GM23338 (cell line): ENCODE measurements around the gene SLC25A25. TPM values are rescaled to one million over a fixed set of nuclear protein-coding genes. Genes with fewer than 3 reads are reported as not detected.
"Not testable (repeated sequence)": the region's sequence is repeated elsewhere in the genome, so short reads cannot be mapped to it uniquely, and the experiment has no call there.

Experiments used
- ATAC-seq: fragments of 200-7000 bp; cut with Tn5 transposase; 3 replicates; pipeline ENCODE4 v1.9.1; 2020
- DNase-seq: peaks from one replicate; pipeline ENCODE4 v3.0.0-alpha.2; 2015; ENCODE audit warnings: low spot score
- H2AFZ ChIP-seq: fragments of 200-600 bp; sonication (generic); 2 replicates; pipeline ENCODE4 v1.8.0; 2016; ENCODE audit warnings: antibody characterized with exemption, mild to moderate bottlenecking, moderate library complexity
- H3F3A ChIP-seq: fragments of 200-600 bp; sonication (generic); replicated peaks from 2 replicates; pipeline ENCODE4 v1.8.0; 2017; ENCODE audit warnings: antibody characterized with exemption, mixed run types, low read depth
- H3K27ac ChIP-seq: fragments of 200-600 bp; sonication (generic); 2 replicates; pipeline ENCODE4 v1.6.1; 2016; ENCODE audit warnings: low read depth
- H3K27me3 ChIP-seq: fragments of 200-600 bp; sonication (generic); 2 replicates; pipeline ENCODE4 v1.8.0; 2016; ENCODE audit warnings: mild to moderate bottlenecking, mixed run types, moderate library complexity; ENCODE audit not compliant: insufficient read depth
- H3K36me3 ChIP-seq: fragments of 200-600 bp; sonication (generic); 2 replicates; pipeline ENCODE4 v1.8.0; 2016; ENCODE audit warnings: mild to moderate bottlenecking; ENCODE audit not compliant: insufficient read depth
- H3K4me1 ChIP-seq: fragments of 200-600 bp; sonication (generic); 2 replicates; pipeline ENCODE4 v1.8.0; 2016; ENCODE audit warnings: mild to moderate bottlenecking, moderate library complexity; ENCODE audit not compliant: insufficient read depth
- H3K4me2 ChIP-seq: fragments of 200-600 bp; sonication (generic); 2 replicates; pipeline ENCODE4 v1.7.1; 2017; ENCODE audit warnings: mixed run types
- H3K4me3 ChIP-seq: fragments of 200-600 bp; sonication (generic); 2 replicates; pipeline ENCODE4 v1.6.1; 2016; ENCODE audit warnings: mixed run types
- H3K79me2 ChIP-seq: fragments of 200-600 bp; sonication (generic); replicated peaks from 2 replicates; pipeline ENCODE4 v1.8.0; 2017; ENCODE audit warnings: mild to moderate bottlenecking; ENCODE audit not compliant: insufficient read depth
- H3K9me2 ChIP-seq: fragments of 200-600 bp; sonication (generic); 2 replicates; pipeline ENCODE4 v1.8.0; 2017; ENCODE audit not compliant: insufficient read depth
- H4K20me1 ChIP-seq: fragments of 200-600 bp; sonication (generic); replicated peaks from 2 replicates; pipeline ENCODE4 v1.8.0; 2017; ENCODE audit warnings: mild to moderate bottlenecking; ENCODE audit not compliant: insufficient read depth
- H3K27ac Mint-ChIP-seq: 2 replicates; pipeline ENCODE4 v1.8.0; 2020; ENCODE audit warnings: inconsistent platforms, mild to moderate bottlenecking, moderate library complexity, mixed read lengths
- H3K27me3 Mint-ChIP-seq: 3 replicates; pipeline ENCODE4 v1.8.0; 2022; ENCODE audit warnings: low read depth, mild to moderate bottlenecking, moderate library complexity, mixed read lengths, inconsistent platforms; ENCODE audit not compliant: insufficient read depth, poor library complexity
- H3K36me3 Mint-ChIP-seq: 3 replicates; pipeline ENCODE4 v1.8.0; 2021; ENCODE audit warnings: low read depth, mild to moderate bottlenecking, inconsistent platforms, moderate library complexity, mixed read lengths
- H3K4me1 Mint-ChIP-seq: 3 replicates; pipeline ENCODE4 v1.8.0; 2020; ENCODE audit warnings: mild to moderate bottlenecking, inconsistent platforms, mixed read lengths
- H3K4me3 Mint-ChIP-seq: 3 replicates; pipeline ENCODE4 v1.8.0; 2021; ENCODE audit warnings: moderate library complexity, mild to moderate bottlenecking, inconsistent platforms, mixed read lengths
- H3K9me3 Mint-ChIP-seq: 3 replicates; pipeline ENCODE4 v1.8.0; 2020; ENCODE audit warnings: moderate library complexity, mild to moderate bottlenecking, inconsistent platforms, mixed read lengths
- CREB1 ChIP-seq: fragments of 250-450 bp; sonication (Bioruptor Pico); IDR thresholded peaks from 2 replicates; pipeline ENCODE4 v1.5.0; 2020; ENCODE audit warnings: low read depth, mild to moderate bottlenecking, moderate library complexity
- CTCF ChIP-seq, 2 experiments: fragments of 200-600 bp in 1 of 2; sonication (generic) in 1 of 2; conservative IDR thresholded peaks; 2 replicates each; pipeline versions ENCODE4 v1.5.1 to v1.6.1; 2016 to 2017; ENCODE audit warnings: antibody characterized with exemption in 2 of 2, low read depth in 2 of 2, mild to moderate bottlenecking in 2 of 2, moderate library complexity in 1 of 2
- EZH2 ChIP-seq: fragments of 200-600 bp; sonication (generic); IDR thresholded peaks from one replicate; pipeline ENCODE4 v1.8.0; 2017; ENCODE audit warnings: antibody characterized with exemption, mild to moderate bottlenecking, low read depth; ENCODE audit not compliant: unreplicated experiment
- EZH2phosphoT487 ChIP-seq: fragments of 200-600 bp; sonication (generic); IDR thresholded peaks from one replicate; pipeline ENCODE4 v1.8.1; 2018; ENCODE audit warnings: antibody characterized with exemption; ENCODE audit not compliant: unreplicated experiment
- JUNB ChIP-seq: IDR thresholded peaks from one replicate; pipeline ENCODE4 v1.6.1; 2016; ENCODE audit warnings: antibody characterized with exemption; ENCODE audit not compliant: unreplicated experiment
- NANOG ChIP-seq: IDR thresholded peaks from 2 replicates; pipeline ENCODE4 v1.6.1; 2016; ENCODE audit warnings: antibody characterized with exemption, borderline replicate concordance
- REST ChIP-seq: IDR thresholded peaks from one replicate; pipeline ENCODE4 v1.6.1; 2018; ENCODE audit warnings: antibody characterized with exemption; ENCODE audit not compliant: unreplicated experiment
- STAT1 ChIP-seq: IDR thresholded peaks from one replicate; pipeline ENCODE4 v1.6.1; 2016; ENCODE audit warnings: antibody characterized with exemption; ENCODE audit not compliant: unreplicated experiment
- ZNF462 ChIP-seq: fragments of 250-450 bp; sonication (Bioruptor Pico); IDR thresholded peaks from 2 replicates; pipeline ENCODE4 v1.5.0; 2020; ENCODE audit warnings: mild to moderate bottlenecking, moderate library complexity
- polyA plus RNA-seq: library from polyadenylated mRNA; unstranded; fragments of >200 nt; fragmentation: Nextera tagmentation; extraction: Ambion mirVana; gene quantifications from 2 replicates; pipeline ENCODE4 v1.2.1, GENCODE V29; 2016
- total RNA-seq: library from RNA; depleted of rRNA; stranded (reverse); fragments of >200 nt; shearing (Covaris generic); gene quantifications from 2 replicates; pipeline ENCODE4 v1.2.3, GENCODE V29; 2014

The SLC25A25 gene
- total and polyA plus RNA-seq, 2 experiments from 2014 or later, result 7.1 to 27.0 TPM

- TF ChIP-seq JUNB (no peak), REST (no peak), CTCF (conservative IDR thresholded peaks at IDR 0.05; ENCODE audit: low read depth in 2 of 2) (peak in 1 of 2 experiments; percentile 21; a peak in 1 of 4 replicates), NANOG (no peak), ZNF462 (CRISPR knock-in tag) (no peak), EZH2 (no peak), STAT1 (no peak), CREB1 (CRISPR knock-in tag) (no peak), EZH2phosphoT487 (no peak)
- peaks cover 49% of the 10 kb centered on the region for H3K36me3 Mint-ChIP-seq
- Histone ChIP-seq H4K20me1 (peaks cover 11% of the 10 kb centered on the region), H3K27ac (peak overlapping the region; percentile 76), H3K27me3 (no peaks in the 10 kb centered on the region), H3K4me3 (no peak overlapping the region), H3K79me2 (no peaks in the 10 kb centered on the region), H3K4me2 (no peak overlapping the region), H3K9me2 (no peaks in the 10 kb centered on the region), H3F3A (peaks cover 10% of the 10 kb centered on the region; the same call in 1 of the 2 replicates), H3K36me3 (no peaks in the 10 kb centered on the region; the same call in none of the 2 replicates), H2AFZ (no peak overlapping the region), H3K4me1 (peaks cover 8% of the 10 kb centered on the region; the same call in 1 of the 2 replicates)
- H3K27ac Mint-ChIP-seq, result 0 out of 2 replicates have a peak overlapping the region, but pooled peaks have one; percentile 27
- H3K9me3 Mint-ChIP-seq, result no peaks in the 10 kb centered on the region
- peaks cover 2% of the 10 kb centered on the region for H3K27me3 Mint-ChIP-seq
- H3K4me3 Mint-ChIP-seq, result no peak overlapping the region
- ATAC-seq, result peak; percentile 26
- DNase-seq, result no peak
- peaks cover 13% of the 10 kb centered on the region for H3K4me1 Mint-ChIP-seq
These were observed 41.1 kb downstream of the SLC25A25 start for GRCh38 chr9:128109050-128109709.

- H3K36me3 ChIP-seq, H3K9me2 ChIP-seq, H3K4me3 Mint-ChIP-seq, H3K27ac ChIP-seq, H3K79me2 ChIP-seq, H3K4me3 ChIP-seq, ATAC-seq, H3K27me3 Mint-ChIP-seq, H3K27ac Mint-ChIP-seq, H3K4me2 ChIP-seq, H3F3A ChIP-seq, H3K9me3 Mint-ChIP-seq, H3K27me3 ChIP-seq, H3K4me1 ChIP-seq, DNase-seq, H2AFZ ChIP-seq: not testable (repeated sequence)
- peaks cover 35% of the 10 kb centered on the region for H3K36me3 Mint-ChIP-seq
- H3K4me1 Mint-ChIP-seq, result peaks cover 13% of the 10 kb centered on the region
- H4K20me1 ChIP-seq, result peaks cover 11% of the 10 kb centered on the region
These were observed 43.7 kb downstream of the SLC25A25 start for GRCh38 chr9:128111726-128112125.
